HK-2 (cell line): ENCODE results near the gene UGCG.
"Not testable (repeated sequence)": the region's sequence is repeated elsewhere in the genome, so short reads cannot be mapped to it uniquely, and the experiment has no call there.

Experiments
- DNase-seq: peaks from one replicate; pipeline ENCODE4 v3.0.0-alpha.2; 2018; ENCODE audit not compliant: unreplicated experiment

UGCG gene

DNA sequence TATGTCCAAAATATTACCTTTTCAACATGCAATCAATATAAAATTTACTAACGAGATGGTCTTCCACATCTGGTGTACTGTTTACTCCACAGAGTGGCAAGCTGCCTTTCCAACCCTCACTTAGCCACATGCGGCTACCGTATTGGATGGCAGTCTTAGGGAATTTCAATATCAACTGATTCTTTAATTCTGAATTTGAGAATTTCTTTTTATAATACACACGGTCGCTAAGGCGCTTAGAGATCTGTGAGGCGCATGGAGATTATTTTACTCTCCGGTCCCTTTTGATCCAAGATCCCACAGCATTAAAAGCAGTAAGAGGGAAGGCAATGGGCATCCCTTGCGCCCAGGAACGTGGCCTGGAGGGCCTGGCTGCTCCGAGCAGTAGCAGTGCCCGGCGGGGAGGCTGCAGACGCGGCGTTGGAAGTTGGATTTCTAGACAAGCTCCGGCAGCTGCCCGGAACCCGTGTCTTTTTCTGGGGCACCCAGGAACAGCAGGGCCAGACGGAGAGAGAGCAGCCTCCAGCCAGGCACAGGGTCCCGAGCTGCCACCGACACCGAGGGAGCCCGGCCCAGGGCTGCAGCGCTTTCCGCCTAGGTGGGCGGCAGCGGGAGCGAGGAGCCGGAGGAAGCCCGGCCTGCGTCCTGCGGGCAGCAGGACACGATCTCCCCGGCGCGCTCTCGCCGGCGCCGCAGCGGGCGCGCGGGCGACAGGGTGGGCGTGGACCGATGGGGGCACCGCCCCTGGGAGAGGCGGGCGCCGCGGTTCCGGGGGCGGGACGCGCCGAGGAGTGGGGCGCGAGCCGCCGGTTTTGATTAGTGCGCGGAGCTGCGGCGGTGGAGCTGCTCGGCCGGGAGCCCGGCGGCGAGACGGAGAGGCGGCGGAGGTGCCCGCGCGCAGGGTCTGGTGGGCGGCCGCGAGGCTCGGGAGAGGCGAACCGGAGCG, at the start of gene UGCG:
TSS of gene UGCG (plus strand) at position 819 of the 946 bp plus-strand sequence. CDS start 402 bp downstream, outside the sequence.
- peak; percentile 91 for DNase-seq

DNA sequence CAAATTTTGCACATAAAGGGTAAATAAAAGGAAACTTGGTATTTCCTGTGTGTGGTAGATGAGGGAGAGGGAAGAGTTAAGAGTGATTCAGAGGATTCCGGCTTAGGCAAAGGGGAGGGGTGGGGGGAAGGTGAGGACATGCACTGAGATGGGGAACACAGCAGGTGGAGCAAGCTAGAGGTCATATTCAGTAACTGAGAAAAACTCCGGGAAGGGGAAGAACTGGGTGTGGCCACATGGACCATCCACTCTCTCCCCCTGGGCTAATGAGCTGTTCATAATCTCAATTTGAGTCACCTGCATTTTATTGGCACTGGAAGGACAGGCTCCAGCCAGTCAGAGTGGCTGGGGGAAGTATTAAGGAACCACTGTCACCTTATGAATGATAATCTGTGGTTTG, 45.1 kb upstream of the UGCG start:
- peak; percentile 32 for DNase-seq

GRCh38 chr9:111852291-111852690, 44.3 kb upstream of the UGCG start:
- DNase-seq: no peak

DNA sequence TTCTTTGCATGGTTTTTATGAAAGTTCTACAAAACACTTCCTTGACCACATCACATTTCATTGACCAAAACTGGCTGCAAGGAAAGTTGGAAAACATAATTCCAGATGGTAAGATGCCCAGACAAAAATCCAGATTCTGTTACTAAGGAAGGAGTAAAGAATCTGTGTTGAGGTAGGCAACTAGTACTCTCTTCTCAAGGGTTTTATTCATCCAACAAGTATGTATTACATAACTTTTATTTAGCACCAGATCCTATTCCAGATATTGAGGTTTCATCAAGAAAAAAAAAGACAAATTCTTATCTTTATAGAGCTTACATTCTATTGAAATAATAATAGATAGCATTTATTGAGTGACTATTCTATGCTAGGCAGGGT, 43.2 kb upstream of the UGCG start:
- DNase-seq: no peak

GRCh38 chr9:111854799-111855198, 41.8 kb upstream of the UGCG start:
- no peak for DNase-seq

DNA sequence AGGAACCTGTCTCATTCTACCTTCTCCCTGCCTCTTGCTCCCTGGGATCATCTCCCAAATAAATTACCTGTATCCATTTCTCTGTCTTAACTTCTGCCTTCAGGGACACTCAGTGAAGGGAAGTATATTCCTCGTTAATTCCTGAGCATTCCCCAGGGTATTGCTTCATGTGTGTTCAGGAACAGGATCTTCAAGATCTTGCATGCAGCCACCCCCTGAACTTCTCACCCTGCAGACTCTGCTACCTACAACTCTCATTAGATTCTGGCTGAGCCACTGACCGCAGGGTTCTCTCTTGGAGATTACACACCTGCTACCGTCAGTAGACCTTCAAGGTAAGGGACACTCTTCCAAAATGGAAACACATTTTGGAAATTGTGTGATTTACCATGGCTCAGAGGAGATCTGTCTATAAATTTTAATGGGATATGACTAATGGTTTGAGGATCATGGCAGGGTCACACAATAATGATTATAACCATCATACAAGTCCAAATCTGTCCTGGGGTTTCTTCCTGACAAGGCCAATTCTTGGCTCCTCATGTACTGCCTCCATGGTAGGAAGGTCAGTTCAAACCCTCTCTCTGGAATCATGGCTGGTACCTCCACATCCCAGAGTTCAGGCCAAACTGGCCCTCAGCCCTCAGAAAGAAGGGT, 38.9 kb upstream of the UGCG start:
- no peak for DNase-seq

DNA sequence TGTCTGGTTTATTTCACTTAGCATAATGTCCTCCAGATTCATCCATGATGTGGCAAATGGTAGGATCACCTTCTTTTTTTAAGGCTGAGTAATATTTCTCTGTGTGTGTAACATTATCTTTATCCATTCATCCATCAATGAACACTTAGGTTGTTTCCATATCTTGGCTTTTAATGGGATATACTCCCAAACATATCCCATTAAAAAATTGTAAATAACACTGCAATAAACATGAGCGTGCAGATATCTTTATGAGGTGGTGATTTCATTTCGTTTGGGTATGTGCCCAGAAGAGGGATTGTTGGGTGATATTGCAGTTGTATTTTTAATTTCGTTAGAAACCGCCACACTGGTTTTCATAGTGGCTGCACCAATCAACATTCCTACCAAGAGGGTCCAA, 36.2 kb upstream of the UGCG start:
- no peak for DNase-seq

- DNase-seq: no peak
These were observed 33.0 kb upstream of the UGCG start for GRCh38 chr9:111863636-111864035.

DNA sequence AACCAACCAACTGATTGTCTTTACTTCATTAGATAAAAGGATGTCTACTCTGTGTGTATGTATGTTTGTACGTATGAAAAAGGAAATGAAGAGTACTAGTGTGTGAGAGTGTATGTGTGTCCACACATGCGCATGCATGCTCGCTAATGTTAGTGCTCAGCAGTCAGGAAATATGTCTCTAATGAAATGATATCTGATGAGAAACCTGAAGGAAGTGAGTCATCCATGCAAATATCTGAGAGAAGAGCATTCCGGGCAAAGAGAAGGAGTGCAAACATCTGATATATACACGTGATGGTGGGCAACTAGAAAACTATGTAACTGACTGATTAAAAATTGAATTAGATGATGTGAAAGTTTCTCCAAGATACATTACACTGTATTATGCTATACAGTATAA, 29.6 kb upstream of the UGCG start:
- DNase-seq: no peak

DNA sequence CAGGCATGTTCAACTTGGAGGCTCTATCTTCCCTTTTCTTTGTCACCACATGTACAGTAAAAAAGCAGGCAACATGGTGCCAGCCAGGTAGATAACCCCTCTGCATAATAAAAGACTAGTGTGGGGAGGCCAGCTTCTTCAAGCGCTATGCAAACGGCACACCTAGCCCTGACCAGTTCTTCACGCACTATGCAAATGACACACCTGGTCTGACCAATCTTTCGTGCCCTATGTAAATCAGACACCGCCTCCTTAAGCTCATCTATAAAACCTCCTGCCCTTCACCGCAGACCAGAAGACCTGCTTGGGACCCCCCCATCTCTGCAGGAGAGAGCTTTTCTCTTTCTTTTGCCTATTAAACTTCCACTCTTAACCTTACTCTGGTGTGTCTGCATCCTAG, 28.1 kb upstream of the UGCG start:
- no peak for DNase-seq

GRCh38 chr9:111870774-111871498, 25.7 kb upstream of the UGCG start:
- DNase-seq: no peak

GRCh38 chr9:111871499-111871855, 25.1 kb upstream of the UGCG start:
- DNase-seq: no peak

DNA sequence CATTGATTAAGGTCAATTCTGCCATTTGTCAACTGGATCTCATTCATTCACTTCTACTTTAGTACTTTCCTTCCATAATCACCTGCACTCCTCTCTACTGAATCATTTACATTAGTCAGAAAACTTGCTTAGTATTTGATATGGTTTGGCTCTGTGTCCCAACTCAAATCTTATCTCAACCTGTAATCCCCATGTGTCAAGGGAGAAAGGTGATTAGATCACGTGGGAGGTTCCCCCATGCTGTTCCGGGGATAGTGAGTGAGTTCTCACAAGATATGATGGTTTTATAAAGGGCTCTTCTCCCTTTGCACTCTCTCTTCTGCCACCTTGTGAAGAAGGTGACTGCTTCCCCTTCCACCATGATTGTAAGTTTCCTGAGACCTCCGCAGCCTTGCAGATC, 23.7 kb upstream of the UGCG start:
- no peak for DNase-seq

DNA sequence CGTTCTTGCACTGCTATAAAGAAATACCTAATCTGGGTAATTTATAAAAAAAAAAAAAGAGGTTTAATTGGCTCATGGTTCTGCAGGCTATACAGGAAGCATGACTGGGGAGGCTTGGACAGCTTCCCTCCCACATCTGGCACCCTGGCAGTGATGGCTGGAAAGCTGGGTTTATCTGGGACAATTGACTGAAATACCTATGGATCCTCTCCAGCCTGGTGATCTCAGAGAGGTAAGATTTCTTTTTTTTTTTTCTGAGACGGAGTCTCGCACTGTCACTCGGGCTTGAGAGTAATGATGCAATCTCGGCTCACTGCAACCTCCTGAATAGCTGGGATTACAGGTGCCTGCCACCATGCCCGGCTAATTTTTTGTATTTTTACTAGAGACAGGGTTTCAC, 22.7 kb upstream of the UGCG start:
- DNase-seq: no peak

GRCh38 chr9:111874500-111874899, 22.1 kb upstream of the UGCG start:
- DNase-seq: no peak

DNA sequence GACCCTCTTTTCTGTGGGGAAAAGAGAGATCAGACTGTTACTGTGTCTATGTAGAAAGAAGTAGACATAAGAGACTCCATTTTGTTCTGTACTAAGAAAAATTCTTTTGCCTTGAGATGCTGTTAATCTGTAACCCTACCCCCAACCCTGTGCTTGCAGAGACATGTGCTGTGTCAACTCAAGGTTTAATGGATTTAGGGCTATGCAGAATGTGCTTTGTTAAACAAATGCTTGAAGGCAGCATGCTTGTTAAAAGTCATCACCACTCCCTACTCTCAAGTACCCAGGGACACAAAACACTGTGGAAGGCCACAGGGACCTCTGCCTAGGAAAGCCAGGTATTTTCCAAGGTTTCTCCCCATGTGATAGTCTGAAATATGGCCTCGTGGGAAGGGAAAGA, 21.3 kb upstream of the UGCG start:
- DNase-seq: not testable (repeated sequence)

GRCh38 chr9:111875691-111876090, 20.9 kb upstream of the UGCG start:
- DNase-seq: not testable (repeated sequence)

- DNase-seq: no peak
These were observed 20.4 kb upstream of the UGCG start for GRCh38 chr9:111876179-111876578.

- DNase-seq: no peak
These were observed 19.2 kb upstream of the UGCG start for GRCh38 chr9:111877420-111877819.

- DNase-seq: no peak
These were observed 17.7 kb upstream of the UGCG start for GRCh38 chr9:111878946-111879345.

GRCh38 chr9:111886983-111887718, 9.5 kb upstream of the UGCG start:
- no peak for DNase-seq

DNA sequence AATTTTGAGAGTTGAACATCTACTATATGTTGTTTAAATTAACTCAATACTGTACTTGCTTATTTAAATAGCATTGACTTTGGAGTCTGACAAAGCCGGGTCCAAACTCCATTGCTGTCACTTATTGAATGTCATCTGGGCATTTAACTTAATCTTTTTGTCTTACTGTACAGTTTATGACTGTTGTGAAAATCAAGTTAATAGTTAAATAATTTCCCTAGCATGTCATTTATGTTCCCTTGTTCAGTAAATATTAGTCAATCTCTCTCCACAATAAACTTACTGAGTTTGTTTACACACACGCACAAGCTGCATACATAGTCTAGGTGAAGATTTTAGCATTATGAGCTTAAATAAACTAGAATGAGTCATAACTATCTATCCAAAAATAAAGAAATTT, 6.3 kb upstream of the UGCG start:
- no peak for DNase-seq
